ENCODE data around the gene PLB1.

Gene PLB1

GRCh38 chr2:28488858-28489575 is 6.8 kb upstream of the PLB1 start:
- no peaks in the 10 kb centered on the region for H3K4me1 ChIP-seq (ENCODE audit: control insufficient read depth, insufficient read depth, low read length)
- H3K9me3 ChIP-seq (replicated peaks; ENCODE audit: low read length): no peaks in the 10 kb centered on the region
- peaks cover 40% of the 10 kb centered on the region for H3K27me3 ChIP-seq (ENCODE audit: control insufficient read depth, insufficient read depth, low read length)
- no peak overlapping the region for H3K4me3 ChIP-seq (ENCODE audit: low read length)
- H3K4me2 ChIP-seq (ENCODE audit: low read length): no peak overlapping the region
- H3K36me3 ChIP-seq (ENCODE audit: insufficient read depth, low read length): no peaks in the 10 kb centered on the region
- H3K9ac ChIP-seq (ENCODE audit: low read depth, low read length): no peak overlapping the region

GRCh38 chr2:28490558-28490957 is 5.3 kb upstream of the PLB1 start:
- Histone ChIP-seq H3K4me3 (ENCODE audit: low read length) (no peak overlapping the region), H3K36me3 (ENCODE audit: insufficient read depth, low read length) (no peaks in the 10 kb centered on the region), H3K4me2 (ENCODE audit: low read length) (no peak overlapping the region), H3K9me3 (replicated peaks; ENCODE audit: low read length) (no peaks in the 10 kb centered on the region), H3K27me3 (ENCODE audit: control insufficient read depth, insufficient read depth, low read length) (peaks cover 41% of the 10 kb centered on the region), H3K4me1 (ENCODE audit: control insufficient read depth, insufficient read depth, low read length) (no peaks in the 10 kb centered on the region), H3K9ac (ENCODE audit: low read depth, low read length) (no peak overlapping the region)

GRCh38 chr2:28492282-28492681 is 3.6 kb upstream of the PLB1 start:
- Histone ChIP-seq H3K4me1 (ENCODE audit: control insufficient read depth, insufficient read depth, low read length) (no peaks in the 10 kb centered on the region), H3K9ac (ENCODE audit: low read depth, low read length) (no peak overlapping the region), H3K4me2 (ENCODE audit: low read length) (no peak overlapping the region), H3K36me3 (ENCODE audit: insufficient read depth, low read length) (no peaks in the 10 kb centered on the region), H3K27me3 (ENCODE audit: control insufficient read depth, insufficient read depth, low read length) (peaks cover 44% of the 10 kb centered on the region), H3K9me3 (replicated peaks; ENCODE audit: low read length) (no peaks in the 10 kb centered on the region), H3K4me3 (ENCODE audit: low read length) (no peak overlapping the region)

GRCh38 chr2:28493636-28494035 is 2.2 kb upstream of the PLB1 start:
- Histone ChIP-seq H3K9me3 (replicated peaks; ENCODE audit: low read length) (no peaks in the 10 kb centered on the region), H3K36me3 (ENCODE audit: insufficient read depth, low read length) (no peaks in the 10 kb centered on the region), H3K4me3 (ENCODE audit: low read length) (no peak overlapping the region), H3K27me3 (ENCODE audit: control insufficient read depth, insufficient read depth, low read length) (peaks cover 46% of the 10 kb centered on the region), H3K4me1 (ENCODE audit: control insufficient read depth, insufficient read depth, low read length) (no peaks in the 10 kb centered on the region), H3K4me2 (ENCODE audit: low read length) (no peak overlapping the region), H3K9ac (ENCODE audit: low read depth, low read length) (no peak overlapping the region)

- no peaks in the 10 kb centered on the region for H3K9me3 ChIP-seq (replicated peaks; ENCODE audit: low read length)
- H3K9ac ChIP-seq (ENCODE audit: low read depth, low read length): no peak overlapping the region
- no peaks in the 10 kb centered on the region for H3K4me1 ChIP-seq (ENCODE audit: control insufficient read depth, insufficient read depth, low read length)
- no peaks in the 10 kb centered on the region for H3K36me3 ChIP-seq (ENCODE audit: insufficient read depth, low read length)
- H3K4me3 ChIP-seq (ENCODE audit: low read length): no peak overlapping the region
- H3K4me2 ChIP-seq (ENCODE audit: low read length): no peak overlapping the region
- H3K27me3 ChIP-seq (ENCODE audit: control insufficient read depth, insufficient read depth, low read length): peaks cover 40% of the 10 kb centered on the region
Observed at GRCh38 chr2:28496781-28497180, 921 bp downstream of the PLB1 start.

GRCh38 chr2:28497206-28497605 is 1.3 kb downstream of the PLB1 start:
- H3K9ac ChIP-seq (ENCODE audit: low read depth, low read length): no peak overlapping the region
- no peaks in the 10 kb centered on the region for H3K4me1 ChIP-seq (ENCODE audit: control insufficient read depth, insufficient read depth, low read length)
- no peak overlapping the region for H3K4me3 ChIP-seq (ENCODE audit: low read length)
- H3K36me3 ChIP-seq (ENCODE audit: insufficient read depth, low read length): no peaks in the 10 kb centered on the region
- peaks cover 40% of the 10 kb centered on the region for H3K27me3 ChIP-seq (ENCODE audit: control insufficient read depth, insufficient read depth, low read length)
- H3K9me3 ChIP-seq (replicated peaks; ENCODE audit: low read length): no peaks in the 10 kb centered on the region
- H3K4me2 ChIP-seq (ENCODE audit: low read length): no peak overlapping the region

- H3K9ac ChIP-seq (ENCODE audit: low read depth, low read length): no peak overlapping the region
- H3K27me3 ChIP-seq (ENCODE audit: control insufficient read depth, insufficient read depth, low read length): peaks cover 45% of the 10 kb centered on the region
- no peak overlapping the region for H3K4me3 ChIP-seq (ENCODE audit: low read length)
- no peaks in the 10 kb centered on the region for H3K9me3 ChIP-seq (replicated peaks; ENCODE audit: low read length)
- no peaks in the 10 kb centered on the region for H3K36me3 ChIP-seq (ENCODE audit: insufficient read depth, low read length)
- no peaks in the 10 kb centered on the region for H3K4me1 ChIP-seq (ENCODE audit: control insufficient read depth, insufficient read depth, low read length)
- H3K4me2 ChIP-seq (ENCODE audit: low read length): no peak overlapping the region
Observed at GRCh38 chr2:28499282-28499681, 3.4 kb downstream of the PLB1 start.

GRCh38 chr2:28505361-28505760 is 9.5 kb downstream of the PLB1 start:
- Histone ChIP-seq H3K27me3 (ENCODE audit: control insufficient read depth, insufficient read depth, low read length) (peaks cover 64% of the 10 kb centered on the region), H3K4me3 (ENCODE audit: low read length) (no peak overlapping the region), H3K4me1 (ENCODE audit: control insufficient read depth, insufficient read depth, low read length) (no peaks in the 10 kb centered on the region), H3K36me3 (ENCODE audit: insufficient read depth, low read length) (no peaks in the 10 kb centered on the region), H3K4me2 (ENCODE audit: low read length) (no peak overlapping the region), H3K9ac (ENCODE audit: low read depth, low read length) (no peak overlapping the region), H3K9me3 (replicated peaks; ENCODE audit: low read length) (no peaks in the 10 kb centered on the region)

GRCh38 chr2:28506112-28506910 is 10.5 kb downstream of the PLB1 start:
- no peaks in the 10 kb centered on the region for H3K4me1 ChIP-seq (ENCODE audit: control insufficient read depth, insufficient read depth, low read length)
- H3K27me3 ChIP-seq (ENCODE audit: control insufficient read depth, insufficient read depth, low read length): peaks cover 59% of the 10 kb centered on the region

GRCh38 chr2:28507796-28508764 is 12.2 kb downstream of the PLB1 start:
- Histone ChIP-seq H3K27me3 (ENCODE audit: control insufficient read depth, insufficient read depth, low read length) (peaks cover 61% of the 10 kb centered on the region), H3K9me3 (replicated peaks; ENCODE audit: low read length) (peaks cover 2% of the 10 kb centered on the region), H3K4me2 (ENCODE audit: low read length) (no peak overlapping the region), H3K4me1 (ENCODE audit: control insufficient read depth, insufficient read depth, low read length) (no peaks in the 10 kb centered on the region), H3K36me3 (ENCODE audit: insufficient read depth, low read length) (no peaks in the 10 kb centered on the region), H3K9ac (ENCODE audit: low read depth, low read length) (no peak overlapping the region), H3K4me3 (ENCODE audit: low read length) (no peak overlapping the region)

More at GRCh38 chr2:28506112-28506910, 10.5 kb downstream of the PLB1 start:
- Histone ChIP-seq H3K4me2 (ENCODE audit: low read length) (no peak overlapping the region), H3K4me3 (ENCODE audit: low read length) (no peak overlapping the region), H3K36me3 (ENCODE audit: insufficient read depth, low read length) (no peaks in the 10 kb centered on the region), H3K9ac (ENCODE audit: low read depth, low read length) (no peak overlapping the region), H3K9me3 (replicated peaks; ENCODE audit: low read length) (peaks cover under 1% of the 10 kb centered on the region)

GRCh38 chr2:28509361-28509760 is 13.5 kb downstream of the PLB1 start:
- H3K9me3 ChIP-seq (replicated peaks; ENCODE audit: low read length): peaks cover 2% of the 10 kb centered on the region
- H3K4me3 ChIP-seq (ENCODE audit: low read length): no peak overlapping the region
- no peak overlapping the region for H3K9ac ChIP-seq (ENCODE audit: low read depth, low read length)
- no peak overlapping the region for H3K4me2 ChIP-seq (ENCODE audit: low read length)
- H3K36me3 ChIP-seq (ENCODE audit: insufficient read depth, low read length): no peaks in the 10 kb centered on the region
- H3K4me1 ChIP-seq (ENCODE audit: control insufficient read depth, insufficient read depth, low read length): no peaks in the 10 kb centered on the region
- peaks cover 65% of the 10 kb centered on the region for H3K27me3 ChIP-seq (ENCODE audit: control insufficient read depth, insufficient read depth, low read length)
